HG03064 (cell line): ENCODE data around the gene SNCAIP.

Experiments
- ATAC-seq: cut with Tn5 transposase; IDR thresholded peaks from one replicate; pipeline ENCODE4 v1.9.1; 2021; ENCODE audit warnings: low read depth; ENCODE audit not compliant: unreplicated experiment

SNCAIP gene

GRCh38 chr5:122311961-122312590, at the start of gene SNCAIP:
SNCAIP (plus strand) TSS chr5:122312237; CDS start chr5:122391135, 78,898 bp downstream.
- no peak for ATAC-seq

- ATAC-seq: no peak
These were observed 48.5 kb upstream of the SNCAIP start for GRCh38 chr5:122263352-122264030.

GRCh38 chr5:122264610-122265009, 47.4 kb upstream of the SNCAIP start:
- no peak for ATAC-seq

DNA sequence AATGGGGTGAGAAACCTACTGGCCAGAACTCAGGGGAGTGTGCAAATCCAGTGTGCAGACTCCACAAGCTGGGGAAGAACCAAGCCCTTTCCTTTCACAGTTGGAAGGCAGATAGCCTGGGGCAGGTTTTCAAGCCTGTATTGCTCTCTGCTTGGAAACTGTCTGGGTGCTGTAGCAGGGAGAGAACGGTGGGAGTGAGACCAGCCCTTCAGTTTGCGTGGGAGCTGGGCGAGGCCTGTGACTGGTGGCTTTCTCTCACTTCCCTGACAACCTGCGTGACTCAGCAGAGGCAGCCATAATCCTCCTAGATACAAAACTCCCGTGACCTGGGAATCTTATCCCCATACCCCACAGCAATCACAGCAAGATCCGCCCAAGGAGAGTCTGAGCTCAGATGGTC, 44.9 kb upstream of the SNCAIP start:
- ATAC-seq: no peak

GRCh38 chr5:122273696-122274095, 38.3 kb upstream of the SNCAIP start:
- ATAC-seq: no peak

DNA sequence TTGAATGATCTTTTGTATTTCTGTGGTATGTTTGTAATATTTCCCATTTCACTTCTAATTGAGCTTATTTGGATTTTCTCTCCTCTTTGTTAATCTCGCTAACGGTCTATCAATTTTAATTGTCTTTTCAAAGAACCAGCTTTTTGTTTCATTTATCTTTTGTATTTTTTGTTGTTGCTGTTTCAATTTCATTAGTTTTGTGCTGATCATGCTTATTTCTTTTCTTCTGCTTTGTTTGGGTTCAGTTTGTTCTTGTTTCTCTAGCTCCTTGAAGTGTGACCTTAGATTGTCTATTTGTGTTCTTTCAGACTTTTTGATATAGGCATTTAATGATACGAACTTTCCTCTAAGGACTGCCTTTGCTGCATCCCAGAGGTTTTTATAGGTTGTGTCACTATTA, 28.4 kb upstream of the SNCAIP start:
- ATAC-seq: no peak

DNA sequence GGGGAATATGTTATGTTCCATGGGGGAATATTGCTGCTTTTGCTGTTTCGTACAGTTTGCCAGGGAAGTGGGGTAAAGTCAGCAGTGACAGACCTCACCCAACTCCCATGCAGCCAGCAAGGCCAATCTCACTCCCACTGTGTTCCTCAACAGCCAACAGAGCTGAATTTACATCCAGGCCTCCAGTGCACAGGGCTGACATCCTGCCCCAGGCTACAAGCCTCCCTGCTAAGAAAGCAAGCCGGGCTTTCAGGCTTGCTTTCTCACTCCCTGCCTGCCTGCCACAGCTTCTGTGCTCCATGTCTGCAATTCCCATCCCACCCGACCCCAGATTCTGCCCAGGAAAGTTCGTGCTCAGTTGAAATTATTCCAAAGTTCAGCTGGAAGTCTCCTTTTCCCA, 25.5 kb upstream of the SNCAIP start:
- no peak for ATAC-seq

DNA sequence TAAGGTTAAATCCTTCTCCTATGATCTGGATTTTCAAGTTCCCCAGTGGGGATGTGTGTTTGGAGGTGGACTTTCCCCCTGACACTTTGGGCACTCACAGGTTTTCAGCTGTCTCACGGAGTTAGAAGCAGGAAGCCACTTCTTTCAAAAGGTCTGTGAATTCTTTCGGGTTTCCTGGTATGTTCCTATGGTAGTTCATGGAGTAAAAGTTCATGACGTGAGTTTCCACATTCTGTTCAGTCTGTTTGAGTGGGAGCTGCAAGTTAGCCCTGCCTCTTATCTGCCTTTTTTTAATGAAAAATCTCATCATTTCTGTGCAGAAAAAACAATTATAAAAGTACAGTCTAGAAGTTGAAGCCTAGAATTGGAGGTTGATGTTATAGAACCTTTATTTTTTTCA, 24.9 kb upstream of the SNCAIP start:
- ATAC-seq: no peak

DNA sequence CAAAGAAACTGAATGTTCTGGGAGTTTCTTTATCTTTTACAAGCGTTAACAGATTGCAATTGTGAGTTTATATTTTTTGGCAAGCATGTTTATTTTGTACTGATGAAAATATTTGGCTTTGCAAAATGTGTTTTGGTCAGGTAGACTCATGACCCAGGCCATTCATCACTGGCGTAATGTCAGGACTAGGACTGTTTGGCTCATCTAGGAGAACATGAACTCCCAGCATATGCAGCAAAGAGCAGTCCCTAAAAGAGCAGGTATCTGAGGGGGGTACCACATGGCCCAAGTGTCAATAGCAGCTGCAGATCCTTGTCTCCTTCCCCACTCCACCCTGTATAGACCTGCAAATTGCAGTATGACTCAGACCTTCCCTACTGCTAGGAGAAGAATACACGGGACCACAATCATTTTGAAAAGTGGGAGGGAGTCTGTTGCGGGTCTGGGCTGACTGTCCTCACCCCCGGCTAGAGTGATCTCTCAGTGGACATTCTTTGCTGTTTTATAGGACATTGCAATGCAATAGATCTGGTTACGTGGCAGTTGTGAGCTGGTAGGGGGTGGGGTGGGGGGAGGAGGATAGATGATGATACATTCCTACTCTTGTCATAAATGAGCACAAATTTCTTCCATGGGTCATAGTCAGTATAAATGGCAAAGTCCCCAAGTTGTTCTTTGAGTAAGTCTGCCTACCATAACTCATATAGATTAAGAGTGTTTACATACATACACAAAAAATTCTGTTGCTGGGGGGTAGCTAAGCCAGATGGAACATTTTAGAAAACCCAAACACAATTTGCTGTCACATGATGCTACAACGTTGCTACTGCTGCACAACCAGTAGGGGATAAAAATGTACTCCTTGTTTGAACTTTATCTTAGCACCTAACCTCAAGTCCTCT, 20.8 kb upstream of the SNCAIP start:
- ATAC-seq: no peak

DNA sequence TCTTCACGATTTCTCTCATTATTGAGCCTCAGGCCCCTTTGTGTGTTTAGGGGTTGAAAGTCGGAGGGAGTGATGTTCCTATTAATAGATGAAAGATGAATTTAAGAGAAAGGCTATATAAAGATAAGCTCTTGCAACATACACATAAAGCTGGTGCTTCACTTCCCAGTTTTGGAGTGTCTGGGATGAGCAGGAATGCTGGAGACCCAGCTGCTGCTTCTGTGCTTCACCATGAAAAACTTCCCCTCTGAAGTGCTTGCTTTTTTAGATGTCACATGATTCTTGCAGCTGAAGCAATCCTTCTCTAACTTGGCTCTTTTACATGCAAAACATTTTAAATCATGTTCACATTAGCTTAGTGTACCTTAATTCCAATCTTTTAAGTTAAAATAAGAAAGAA, 19.7 kb upstream of the SNCAIP start:
- ATAC-seq: no peak

DNA sequence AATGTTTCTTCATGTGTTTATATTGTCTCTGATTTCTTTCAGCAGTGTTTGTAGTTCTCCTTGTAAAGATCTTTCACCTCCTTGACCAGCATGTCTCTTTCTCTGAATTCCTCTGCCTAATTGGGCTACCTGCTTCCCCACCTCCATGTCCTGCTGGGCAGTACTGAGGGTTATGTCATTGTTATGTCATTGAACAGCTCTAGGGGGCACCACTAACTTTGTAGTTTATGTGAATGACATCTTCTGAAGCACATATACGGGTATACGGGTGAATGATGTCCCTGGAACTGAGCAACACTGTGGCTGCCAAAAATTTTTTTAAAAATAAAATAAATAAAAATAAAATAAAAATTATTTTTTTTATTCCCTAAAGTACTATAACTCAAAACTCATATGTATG, 16.9 kb upstream of the SNCAIP start:
- no peak for ATAC-seq

GRCh38 chr5:122296871-122297270, 15.2 kb upstream of the SNCAIP start:
- no peak for ATAC-seq

GRCh38 chr5:122297587-122298298, 14.3 kb upstream of the SNCAIP start:
- peak; percentile 89 for ATAC-seq

GRCh38 chr5:122300374-122300773, 11.7 kb upstream of the SNCAIP start:
- no peak for ATAC-seq

DNA sequence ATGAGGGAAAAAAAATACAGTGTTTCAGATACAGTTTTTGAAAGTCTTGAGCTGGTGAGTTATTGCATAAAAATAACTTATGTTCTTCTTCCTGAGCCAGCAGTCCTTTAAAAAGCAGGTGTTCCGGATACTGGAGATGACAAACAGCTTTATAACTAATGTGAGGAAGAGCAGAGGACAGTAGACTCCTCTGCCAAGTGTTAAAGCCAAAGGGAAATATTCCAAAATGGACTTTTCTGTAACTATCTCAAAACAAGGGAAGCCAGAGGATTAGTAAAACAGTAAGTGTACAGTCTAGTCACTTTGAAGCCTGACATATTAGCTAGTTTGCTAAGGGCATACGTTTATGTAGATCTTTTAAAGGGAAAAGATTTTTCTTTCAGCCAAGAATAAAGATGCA, 11.0 kb upstream of the SNCAIP start:
- no peak for ATAC-seq

- ATAC-seq: no peak
These were observed 7.4 kb upstream of the SNCAIP start for GRCh38 chr5:122304471-122305215.

GRCh38 chr5:122306461-122306860, 5.6 kb upstream of the SNCAIP start:
- ATAC-seq: no peak

DNA sequence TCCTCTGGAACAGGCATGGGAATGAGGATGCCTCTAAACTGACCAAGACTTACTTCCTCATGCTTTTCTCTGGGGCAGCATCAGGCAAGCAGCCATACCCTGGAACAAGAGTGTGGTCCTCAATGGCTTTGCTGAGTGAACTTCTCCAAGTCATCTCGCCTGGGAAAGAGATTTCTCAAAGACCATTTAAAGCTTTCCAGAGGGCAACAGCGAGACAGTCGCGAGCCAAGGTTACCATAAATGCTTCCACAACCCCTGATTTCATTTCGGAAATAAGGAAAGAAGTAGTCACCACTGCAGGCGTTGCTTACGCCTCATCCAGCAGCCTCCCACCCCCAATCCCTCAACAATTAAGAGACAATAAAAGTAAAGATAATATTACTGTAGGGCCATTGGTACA, 1.1 kb upstream of the SNCAIP start:
- ATAC-seq: no peak

GRCh38 chr5:122311497-122311960, 508 bp upstream of the SNCAIP start:
- no peak for ATAC-seq
